GM15510 (cell line): ENCODE data around the gene ENPP3.

ENCODE experiments used
- POLR2A ChIP-seq: IDR thresholded peaks from 3 replicates; pipeline ENCODE4 v1.6.1; 2011; ENCODE audit warnings: borderline replicate concordance; ENCODE audit not compliant: insufficient read length; ENCODE audit errors: extremely low read depth

The ENPP3 gene

GRCh38 chr6:131778169-131778568 lies 141.1 kb downstream of the ENPP3 start:
- TF ChIP-seq POLR2A, result no peak

DNA sequence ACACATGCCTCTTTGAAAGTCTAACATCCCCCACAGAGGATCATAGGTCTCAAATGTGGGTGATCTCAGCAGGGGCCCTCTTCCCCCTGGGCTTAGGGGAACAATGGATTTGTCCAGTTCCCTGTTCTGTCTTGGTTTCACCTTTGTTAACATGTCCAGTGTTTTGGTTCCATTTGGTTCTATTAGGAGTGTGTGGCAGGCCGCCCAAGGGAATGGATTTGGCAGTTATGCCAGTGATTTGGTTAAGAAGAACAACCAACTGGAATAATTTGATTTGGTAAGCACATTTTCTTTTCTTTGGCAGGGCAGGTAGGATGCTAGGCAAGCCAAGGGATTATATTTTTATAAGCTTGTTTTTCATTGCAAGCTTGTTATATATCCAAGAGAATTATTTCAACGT lies 142.2 kb downstream of the ENPP3 start:
- TF ChIP-seq POLR2A, result no peak

GRCh38 chr6:131780600-131780999 lies 143.5 kb downstream of the ENPP3 start:
- TF ChIP-seq POLR2A, result no peak

GRCh38 chr6:131781687-131782086 lies 144.6 kb downstream of the ENPP3 start:
- no peak for TF ChIP-seq POLR2A

DNA sequence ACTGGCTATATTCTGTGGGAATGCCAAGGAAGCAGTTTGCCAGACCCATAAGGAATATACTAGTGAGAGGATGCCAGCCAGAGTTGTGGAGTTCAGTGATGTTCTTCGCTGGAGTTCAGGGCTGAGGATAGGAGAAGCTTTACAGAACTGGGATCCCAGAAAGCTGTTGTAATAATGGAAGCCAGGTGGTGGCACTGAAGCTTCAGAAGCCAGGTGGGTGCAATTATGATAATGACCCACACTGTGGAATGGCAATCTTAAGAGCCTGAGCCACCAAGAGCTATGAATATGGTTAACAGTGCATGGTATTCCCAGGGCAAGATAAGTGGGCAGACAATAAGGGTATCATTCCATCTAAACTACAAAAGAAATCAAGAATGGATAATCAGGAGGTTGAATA lies 145.7 kb downstream of the ENPP3 start:
- TF ChIP-seq POLR2A, result no peak

DNA sequence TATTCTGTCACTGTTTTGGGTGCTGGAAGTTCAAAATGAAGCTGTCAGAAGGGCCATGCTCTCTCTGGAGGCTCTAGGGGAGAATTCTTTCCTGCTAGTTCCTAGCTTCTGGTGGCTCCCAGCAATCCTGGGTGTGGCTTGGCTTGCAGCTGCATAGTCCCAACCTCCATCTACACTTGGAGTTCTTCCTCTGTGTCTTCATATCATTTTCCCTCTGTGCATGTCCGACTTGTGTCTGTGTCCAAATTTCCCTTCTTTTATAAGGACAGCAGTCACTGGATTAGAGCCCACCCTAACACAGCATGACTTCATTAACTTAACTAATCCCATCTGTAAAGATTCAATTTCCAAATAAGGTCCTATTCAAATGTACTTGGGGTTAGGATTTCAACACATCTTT lies 147.5 kb downstream of the ENPP3 start:
- TF ChIP-seq POLR2A, result no peak

GRCh38 chr6:131787079-131787478 lies 150.0 kb downstream of the ENPP3 start:
- TF ChIP-seq POLR2A, result no peak

- no peak for TF ChIP-seq POLR2A
Observed at GRCh38 chr6:131787766-131788712, 150.9 kb downstream of the ENPP3 start.

DNA sequence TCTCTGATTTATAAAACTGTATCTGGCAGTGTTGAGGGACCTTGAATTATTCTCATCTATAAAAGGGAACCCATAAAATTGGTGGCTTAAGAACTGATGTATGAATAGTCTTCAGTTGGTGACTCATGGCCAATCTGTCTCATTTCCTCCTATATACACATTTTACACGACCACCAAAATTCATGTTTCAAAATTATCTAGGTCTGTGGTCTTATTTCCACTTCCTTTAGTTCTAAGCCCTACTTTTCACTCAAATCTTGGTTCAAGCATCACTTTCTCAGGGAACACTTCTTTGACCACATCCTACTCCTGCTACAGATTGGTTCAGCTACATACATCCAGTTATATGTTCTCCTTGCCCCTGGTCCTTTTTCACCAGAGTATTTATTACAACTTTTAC lies 152.1 kb downstream of the ENPP3 start:
- TF ChIP-seq POLR2A, result no peak

DNA sequence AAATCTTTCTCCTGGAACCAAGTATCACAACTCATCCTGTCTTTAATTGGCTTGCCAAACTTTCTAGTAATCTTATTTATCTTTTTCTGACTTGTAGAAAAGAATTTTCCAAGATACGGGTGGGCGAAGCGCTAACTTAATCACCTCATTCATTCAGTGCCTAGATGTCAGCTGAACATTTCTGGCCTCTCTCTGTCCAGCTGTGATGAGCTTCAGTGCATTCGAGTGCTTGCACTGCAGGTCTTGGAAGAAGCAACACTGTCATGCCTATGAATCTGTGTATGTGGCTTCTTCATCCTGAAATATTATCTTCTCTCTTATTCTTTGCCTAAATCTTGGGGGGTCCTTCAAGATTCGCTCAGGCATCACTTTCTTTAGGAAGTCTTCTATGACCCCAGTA lies 154.4 kb downstream of the ENPP3 start:
- TF ChIP-seq POLR2A, result no peak

DNA sequence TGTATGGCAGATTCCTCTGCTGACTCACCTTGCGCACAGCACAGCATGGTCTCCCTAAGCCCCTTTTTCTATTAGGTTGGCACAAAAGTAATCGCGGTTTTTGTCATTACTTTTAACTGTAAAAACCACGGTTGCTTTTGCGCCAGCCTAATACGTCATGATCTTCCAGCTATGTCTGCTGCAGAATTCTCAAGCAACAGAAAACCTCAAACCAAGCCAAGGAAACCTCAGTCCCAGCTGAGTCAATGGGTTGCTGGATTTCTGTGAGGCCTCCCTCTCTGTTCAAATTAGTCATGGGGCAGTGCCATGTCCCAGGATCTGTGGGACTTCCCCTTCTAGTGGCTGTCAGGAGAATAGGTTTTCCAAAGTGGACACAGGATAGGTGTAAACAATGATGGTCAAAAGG lies 155.0 kb downstream of the ENPP3 start:
- no peak for TF ChIP-seq POLR2A

DNA sequence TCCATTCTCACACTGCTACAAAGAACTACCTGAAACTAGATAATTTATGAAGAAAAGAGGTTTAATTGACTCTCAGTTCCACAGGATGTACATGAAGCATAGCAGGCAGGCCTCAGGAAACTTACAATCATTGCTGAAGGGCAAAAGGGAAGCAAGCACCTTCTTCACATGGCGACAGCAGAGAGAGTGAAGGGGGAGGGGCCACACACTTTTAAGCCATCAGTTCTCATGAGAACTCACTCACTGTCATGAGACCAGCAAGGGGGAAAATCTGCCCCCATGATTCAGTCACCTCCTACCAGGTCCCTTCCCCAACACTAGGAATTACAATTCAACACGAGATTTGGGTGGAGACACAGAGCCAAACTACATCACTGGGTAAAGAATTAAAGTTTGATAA lies 158.3 kb downstream of the ENPP3 start:
- TF ChIP-seq POLR2A, result no peak
